GM21528 (cell line): Measurements from ENCODE around the gene EREG.

Source experiments
- ATAC-seq: cut with Tn5 transposase; IDR thresholded peaks from one replicate; pipeline ENCODE4 v1.9.1; 2021; ENCODE audit warnings: mild to moderate bottlenecking, moderate library complexity; ENCODE audit not compliant: unreplicated experiment, low FRiP score

The EREG gene

DNA sequence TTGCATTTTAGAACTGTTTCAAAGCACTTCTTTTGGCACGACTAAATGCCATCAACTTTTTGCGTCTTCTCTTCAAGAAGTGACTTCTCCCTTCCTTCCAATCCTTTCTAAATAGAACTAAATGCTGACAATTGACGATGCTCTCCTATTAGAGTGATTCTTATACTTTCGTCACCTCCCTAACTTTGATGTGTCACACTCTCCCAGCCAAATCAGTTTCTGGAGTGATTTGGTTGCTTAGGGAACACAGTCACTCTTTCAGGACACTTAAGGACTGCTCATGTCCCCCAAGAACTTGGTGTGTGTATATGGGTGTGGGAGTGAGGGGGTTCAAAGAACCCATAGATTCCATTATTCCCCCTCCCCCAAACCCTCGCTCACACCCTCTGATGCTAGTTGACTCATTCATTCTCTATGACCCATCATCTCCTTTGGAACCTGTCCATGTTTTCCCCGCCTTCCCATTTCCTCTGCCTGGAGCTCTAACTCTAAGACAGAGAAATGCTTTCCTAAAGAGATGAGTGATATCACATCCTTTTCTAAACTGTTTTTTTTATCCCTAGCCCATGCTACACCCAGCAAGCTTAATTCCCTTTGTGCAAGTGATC, 53.2 kb downstream of the EREG start:
- no peak for ATAC-seq

DNA sequence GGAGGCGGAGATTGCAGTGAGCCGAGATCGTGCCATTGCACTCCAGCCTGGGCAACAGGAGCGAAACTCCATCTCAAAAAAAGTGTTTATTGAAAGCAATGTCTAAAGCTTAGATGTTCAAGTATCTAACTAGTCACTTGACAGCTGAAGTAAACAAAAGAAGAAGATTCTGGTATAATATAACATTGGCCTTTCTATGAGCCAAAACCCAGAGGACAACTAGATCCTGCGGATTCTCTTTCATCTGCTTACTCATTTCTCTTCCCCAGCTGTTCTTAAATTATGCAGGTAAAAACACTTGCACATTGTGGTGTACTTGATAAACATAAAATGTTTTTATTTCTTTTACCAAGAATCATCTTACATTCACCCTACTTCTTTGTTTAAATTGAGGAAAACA, 55.9 kb downstream of the EREG start:
- no peak for ATAC-seq

DNA sequence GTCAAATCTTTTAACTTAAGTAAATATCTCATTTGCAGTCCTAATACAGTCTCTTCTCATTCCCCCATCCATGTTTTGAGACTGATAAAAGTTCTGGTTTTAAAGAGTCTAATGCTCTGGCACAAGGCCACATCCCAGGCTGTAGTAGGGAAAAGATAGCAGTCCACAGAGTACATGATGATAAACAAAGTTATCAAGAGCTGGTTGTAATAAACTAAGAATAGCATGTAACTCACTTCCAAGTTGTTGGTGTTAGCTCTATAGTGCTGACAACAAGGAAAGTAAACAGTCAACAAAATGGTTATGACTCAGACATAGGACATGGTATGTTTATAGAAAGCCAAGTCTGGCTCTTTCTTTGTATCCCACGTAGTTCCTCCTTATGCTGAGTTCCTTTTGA, 58.2 kb downstream of the EREG start:
- ATAC-seq, result no peak

DNA sequence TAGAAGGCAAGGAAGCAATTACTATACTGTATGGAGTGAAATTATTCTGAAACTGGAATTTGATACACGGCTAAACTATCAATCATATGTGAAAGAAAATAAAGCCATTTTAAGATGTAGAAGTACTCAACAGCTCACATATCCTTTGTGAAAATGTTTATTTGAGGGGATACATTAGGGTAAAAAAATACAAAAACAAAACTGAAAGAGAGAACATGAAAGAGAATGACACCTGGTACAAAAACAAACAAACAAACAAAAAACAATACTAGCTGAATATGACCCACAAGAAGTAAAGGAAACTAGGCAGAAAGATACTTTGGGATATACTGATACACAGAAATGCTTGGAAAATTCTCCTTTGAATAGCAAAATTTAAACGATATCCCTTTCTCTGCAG, 59.2 kb downstream of the EREG start:
- no peak for ATAC-seq

DNA sequence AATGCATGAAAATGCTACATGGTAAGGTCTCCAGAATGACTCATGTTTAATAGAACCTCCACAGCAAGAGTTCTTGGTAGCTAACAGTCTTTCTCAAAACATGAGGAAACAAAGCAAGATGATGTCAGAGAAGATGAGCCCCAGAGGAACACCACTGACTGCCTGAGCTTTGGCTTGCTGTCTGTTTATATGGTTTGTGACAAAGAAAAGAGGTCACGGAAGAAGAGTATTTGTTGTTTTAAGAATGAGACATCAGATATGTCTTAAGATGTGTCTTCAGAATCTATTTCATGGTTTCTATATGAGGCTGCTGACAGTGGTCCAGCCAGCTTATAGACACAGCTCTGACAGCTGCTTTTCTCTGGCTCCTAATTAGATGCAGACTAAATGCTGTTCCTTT, 61.2 kb downstream of the EREG start:
- ATAC-seq, result no peak

DNA sequence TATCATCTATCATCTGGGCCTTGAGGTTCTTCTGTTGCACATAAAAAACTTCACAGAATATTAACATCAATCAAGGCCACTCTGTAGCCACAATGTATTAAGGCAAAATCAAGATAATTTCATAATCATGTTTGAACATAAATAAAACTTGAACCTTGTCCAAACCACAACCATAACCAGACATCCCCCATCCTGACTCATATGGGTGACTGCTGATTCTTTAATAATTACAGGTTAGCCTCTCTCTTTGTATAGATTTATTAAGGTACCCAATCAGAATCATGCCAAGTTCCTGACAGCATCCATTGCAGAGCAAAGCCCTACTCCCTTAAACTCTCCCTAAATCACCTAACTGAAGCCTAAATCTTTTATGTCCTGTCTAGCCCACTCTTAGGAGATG, 63.3 kb downstream of the EREG start:
- ATAC-seq, result no peak

DNA sequence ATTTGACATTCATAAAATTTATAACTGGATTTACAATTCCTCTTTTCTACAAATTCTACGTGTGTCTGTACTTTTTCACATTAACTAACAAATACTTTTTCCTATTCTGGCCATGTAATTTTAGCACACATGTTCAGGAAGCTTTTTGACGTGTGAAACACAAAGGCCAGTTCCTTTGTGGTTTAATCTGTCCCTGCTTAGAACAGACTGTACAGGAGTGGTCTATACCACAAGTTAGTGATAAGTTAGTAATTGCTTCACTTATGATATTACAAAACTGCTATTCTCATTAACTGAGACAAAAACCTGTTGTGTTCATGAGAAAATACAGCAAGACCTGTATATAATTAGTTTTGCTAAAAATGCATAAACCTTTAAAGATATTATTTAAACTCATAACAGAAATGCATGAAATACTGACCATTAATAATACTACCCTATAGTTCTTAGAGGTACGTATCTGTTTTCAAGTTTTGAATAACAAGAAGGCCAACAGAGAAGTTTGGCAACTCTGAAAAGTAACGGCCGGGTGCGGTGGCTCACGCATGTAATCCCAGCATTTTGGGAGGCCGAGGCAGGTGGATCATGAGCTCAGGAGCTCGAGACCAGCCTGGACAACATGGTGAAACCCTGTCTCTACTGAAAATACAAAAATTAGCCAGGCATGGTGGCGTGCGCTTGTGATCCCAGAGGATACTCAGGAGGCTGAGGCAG, 66.3 kb downstream of the EREG start:
- peak; percentile 80 for ATAC-seq

DNA sequence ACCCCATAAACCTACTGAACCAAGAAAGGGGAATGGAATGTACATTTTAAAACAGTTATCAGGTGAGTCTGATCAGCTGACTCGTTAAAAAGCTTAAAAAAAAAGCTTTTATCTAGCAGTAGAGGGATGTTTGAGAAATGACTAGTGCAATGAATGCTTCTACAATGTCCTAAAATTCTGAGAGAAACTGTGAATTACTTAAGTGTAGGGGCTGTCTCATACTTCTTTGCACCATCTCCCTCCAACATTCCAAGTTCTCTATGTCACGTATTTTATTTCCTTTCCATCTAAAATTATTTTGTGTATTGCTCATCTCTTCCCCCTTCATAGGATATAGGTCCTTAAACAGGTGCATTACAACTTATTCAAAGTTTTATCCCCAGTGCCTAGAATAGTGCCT, 68.1 kb downstream of the EREG start:
- ATAC-seq, result no peak

DNA sequence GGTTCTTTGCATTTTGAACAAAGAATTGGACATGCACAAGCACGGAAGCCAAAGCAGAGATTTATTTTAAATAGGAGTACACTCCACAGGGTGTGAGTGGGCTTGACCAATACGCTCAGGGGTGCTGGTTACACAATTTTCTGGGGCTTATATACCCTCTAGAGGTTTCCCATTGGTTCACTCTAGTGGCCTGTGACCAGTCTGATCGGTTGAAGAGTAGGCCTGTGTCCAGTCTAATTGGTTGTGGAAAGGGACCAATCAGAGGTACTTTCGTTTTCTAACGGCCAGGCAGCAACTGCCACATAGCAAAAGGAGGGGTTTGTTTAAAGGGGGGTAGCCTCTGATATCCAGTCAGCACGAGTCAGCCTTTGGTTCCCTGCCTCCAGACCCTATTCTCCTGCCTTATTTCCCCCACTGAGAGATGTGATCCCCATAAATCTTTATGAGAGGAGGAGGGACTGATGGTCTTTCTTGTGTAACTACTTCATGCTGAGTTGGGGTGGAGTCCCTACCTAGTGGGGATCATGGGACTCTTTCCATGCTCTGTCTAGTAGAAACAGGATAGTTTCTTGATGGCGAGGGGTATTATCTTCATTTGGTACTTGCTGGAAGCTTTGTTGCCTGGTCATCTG, 68.7 kb downstream of the EREG start:
- ATAC-seq, result no peak

DNA sequence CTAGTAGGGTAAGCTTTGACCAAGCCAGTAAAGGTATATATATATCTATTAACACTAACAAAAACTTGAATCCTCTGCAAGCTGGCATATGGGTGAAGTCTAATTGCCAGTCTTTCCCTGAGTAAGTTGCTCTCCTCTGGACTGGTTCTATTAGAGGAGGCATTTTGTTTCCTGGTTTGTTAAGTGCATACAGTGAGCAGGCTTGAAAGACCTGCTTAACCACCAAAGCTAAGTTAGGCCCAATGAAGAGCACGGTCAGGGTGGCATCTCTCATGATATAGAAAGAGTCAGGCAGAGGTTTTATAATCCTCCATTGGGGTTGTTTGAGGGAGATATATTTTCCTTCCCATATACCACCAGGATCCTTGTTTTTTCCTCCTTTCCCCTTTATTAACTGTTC, 70.4 kb downstream of the EREG start:
- ATAC-seq, result no peak

DNA sequence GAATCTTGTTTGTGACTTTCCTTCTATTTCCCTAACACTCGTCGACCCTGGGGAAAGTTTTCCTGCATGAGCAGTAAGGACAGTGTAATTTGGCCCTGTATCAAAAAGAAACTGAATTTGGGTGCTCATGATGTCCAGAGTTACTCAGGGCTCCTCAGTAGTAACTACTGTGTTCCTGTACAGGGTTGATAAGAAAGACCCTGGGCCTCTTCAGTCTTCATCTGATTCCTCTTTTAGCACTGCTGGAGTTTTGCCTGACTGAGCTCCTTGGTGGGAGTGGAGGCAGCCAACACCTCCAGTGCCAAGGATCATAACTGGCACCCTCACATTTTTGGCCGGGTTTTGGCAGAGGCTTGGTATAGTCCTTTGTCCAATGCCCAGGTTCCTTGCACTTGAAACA, 72.9 kb downstream of the EREG start:
- ATAC-seq, result no peak
